Measurements from ENCODE around the gene ITPR2. TPM values are rescaled to one million over a fixed set of nuclear protein-coding genes. Genes with fewer than 3 reads are reported as not detected.
"Not testable (repeated sequence)": the region's sequence is repeated elsewhere in the genome, so short reads cannot be mapped to it uniquely, and the experiment has no call there.

Gene ITPR2
- total RNA-seq, 1 donor from 2014 or later, result 12.5 TPM

- Histone ChIP-seq H3K27me3 (no peaks in the 10 kb centered on the region), H3K4me1 (peaks cover 0 to 5% of the 10 kb centered on the region in 2 donors), H3K9me3 (no peaks in the 10 kb centered on the region), H3K4me3 (no peak overlapping the region), H3K36me3 (no peaks in the 10 kb centered on the region), H3K27ac (no peak overlapping the region)
- no peak for DNase-seq (ENCODE audit: low spot score in 2 of 2)
- intact Hi-C loops (cut with DNase I), result loop anchor here (10.0 kb wide), 1 partner anchor 206 kb away; no protein-coding TSS in a partner anchor
- TF ChIP-seq CTCF (IDR thresholded peaks at IDR 0.05), result no peak
These were observed 8.1 kb upstream of the ITPR2 start for GRCh38 chr12:26841085-26841484.

GRCh38 chr12:26839512-26839911, 6.5 kb upstream of the ITPR2 start:
- Histone ChIP-seq H3K27ac (no peak overlapping the region), H3K27me3 (no peaks in the 10 kb centered on the region), H3K4me1 (no peaks in the 10 kb centered on the region), H3K36me3 (no peaks in the 10 kb centered on the region), H3K4me3 (no peak overlapping the region), H3K9me3 (no peaks in the 10 kb centered on the region)
- intact Hi-C loops (cut with DNase I), result no loop called here
- DNase-seq (ENCODE audit: low spot score in 2 of 2), result no peak
- no peak for TF ChIP-seq CTCF (IDR thresholded peaks at IDR 0.05)

- no peak for DNase-seq (ENCODE audit: low spot score in 2 of 2)
- intact Hi-C loops (cut with DNase I), result no loop called here
- Histone ChIP-seq H3K36me3 (no peaks in the 10 kb centered on the region), H3K9me3 (no peaks in the 10 kb centered on the region), H3K27ac (no peak overlapping the region), H3K27me3 (no peaks in the 10 kb centered on the region), H3K4me3 (no peak overlapping the region), H3K4me1 (no peaks in the 10 kb centered on the region)
- no peak for TF ChIP-seq CTCF (IDR thresholded peaks at IDR 0.05)
These were observed 6.0 kb upstream of the ITPR2 start for GRCh38 chr12:26838888-26839416.

GRCh38 chr12:26836201-26836600, 3.2 kb upstream of the ITPR2 start:
- Histone ChIP-seq H3K27ac (no peak overlapping the region), H3K9me3 (no peaks in the 10 kb centered on the region), H3K4me1 (peaks cover 0 to 2% of the 10 kb centered on the region in 2 donors), H3K36me3 (no peaks in the 10 kb centered on the region), H3K27me3 (no peaks in the 10 kb centered on the region), H3K4me3 (no peak overlapping the region)
- DNase-seq (ENCODE audit: low spot score in 2 of 2), result no peak
- TF ChIP-seq CTCF (IDR thresholded peaks at IDR 0.05), result no peak
- intact Hi-C loops (cut with DNase I), result no loop called here

GRCh38 chr12:26834503-26835060, 1.6 kb upstream of the ITPR2 start:
- intact Hi-C loops (cut with DNase I), result loop anchor here (5.0 kb wide), 5 partner anchors 47 to 712 kb away; partner anchors contain the start of genes FGFR1OP2, INTS13 and MED21
- not testable (repeated sequence) for H3K4me1 ChIP-seq

GRCh38 chr12:26833743-26834490, 923 bp upstream of the ITPR2 start:
- no peak for DNase-seq (ENCODE audit: low spot score in 2 of 2)
- Histone ChIP-seq H3K27me3 (no peaks in the 10 kb centered on the region), H3K9me3 (no peaks in the 10 kb centered on the region), H3K4me1 (peaks cover 0 to 8% of the 10 kb centered on the region in 2 donors), H3K27ac (peak overlapping the region; percentile 32 to 46), H3K4me3 (peak overlapping the region; percentile 88 to 94), H3K36me3 (no peaks in the 10 kb centered on the region)
- intact Hi-C loops (cut with DNase I), result loop anchor here (1.0 to 5.0 kb wide), 7 partner anchors 12 to 712 kb away; partner anchors contain the start of genes FGFR1OP2, INTS13 and MED21
- TF ChIP-seq CTCF (IDR thresholded peaks at IDR 0.05), result no peak

More at GRCh38 chr12:26834503-26835060, 1.6 kb upstream of the ITPR2 start:
- not testable (repeated sequence) for DNase-seq (ENCODE audit: low spot score in 2 of 2); H3K27me3 ChIP-seq; H3K9me3 ChIP-seq; H3K36me3 ChIP-seq; H3K4me3 ChIP-seq; H3K27ac ChIP-seq

Measured in ascending aorta (tissue), 2 donors.